Heart left ventricle (tissue), 13 donors: ENCODE results near the gene SCEL.
"Not testable (repeated sequence)": the region's sequence is repeated elsewhere in the genome, so short reads cannot be mapped to it uniquely, and the experiment has no call there.

ENCODE experiments used
- CTCF ChIP-seq, 12 donors: fragments of 200-600 bp; sonication (generic) in 4 of 12; IDR thresholded peaks; one replicate each; pipeline versions ENCODE4 v1.5.0 to v1.8.0; 2018 to 2022; ENCODE audit warnings: antibody characterized with exemption in 12 of 12, mild to moderate bottlenecking in 5 of 12
- POLR2A ChIP-seq, 2 donors: fragments of 450-650 bp; IDR thresholded peaks; one replicate each; pipeline ENCODE4 v1.6.1; 2017; ENCODE audit warnings: antibody characterized with exemption in 2 of 2, mild to moderate bottlenecking in 2 of 2, moderate library complexity in 2 of 2
- donor health status: ischemic (EF 13 %, LVEDD 7.1; RV severe dilation, severe dysfunction).
- donor health status: DM: no; HTN: yes; CAD: no.
- donor health status: DM: no; HTN: no; CAD: no.
- donor health status: ischemic (EF 25% LVEDD 6.9; RV normal size, moderate dysfunction).
- donor health status: ischemic (EF 25% LVEDD 5.7; RV mildly dilated, moderate dysfunction).
- donor health status: ischemic (EF 35%, LVEDD 5.7; RV mildly dilated, moderate dysfunction).
- donor health status: nonischemic (EF 11% LVEDD 7.7; RV severe dilation, severe dysfunction).
- donor health status: DM: yes; HTN: yes; CAD: no.
- donor health status: PGD.
- donor health status: ischemic (EF 29% LVEDD 5.4; RV normal size, mild dysfunction).
- donor health status: nonischemic (EF 23%, LVEDD 6.1; RV moderate dilation, normal function).

- TF ChIP-seq CTCF, POLR2A (IDR thresholded peaks at IDR 0.05): not testable (repeated sequence)
Observed at GRCh38 chr13:77660016-77660415, 124.5 kb downstream of the SCEL start.
